HEK293 (cell line): ENCODE results near the gene YOD1.

Source experiments
- CTCF ChIA-PET: fragments of 350-600 bp; formaldehyde crosslinking; extraction: SDS; loops from one replicate; lab custom pipeline; 2021; ENCODE audit warnings: antibody characterized with exemption; lab: Yijun Ruan, JAX
- POLR2A ChIA-PET: fragments of 300-600 bp; formaldehyde crosslinking; extraction: SDS; loops from one replicate; lab custom pipeline; 2020; ENCODE audit warnings: antibody characterized with exemption, inconsistent platforms; lab: Yijun Ruan, JAX
- H3K27ac ChIP-seq: fragments of 200-500 bp; sonication (Bioruptor generic); 2 replicates; pipeline ENCODE4 v1.5.1; 2014; ENCODE audit warnings: low read depth, low read length, control low read depth, inconsistent platforms; ENCODE audit errors: extremely low read depth
- H3K36me3 ChIP-seq, 2 experiments: fragments of 200-500 bp in 1 of 2; sonication (Bioruptor generic) in 1 of 2; 1 replicate in 1 of 2; 2 replicates in 1 of 2; pipeline ENCODE4 v1.5.1; 2014 to 2017; ENCODE audit warnings: inconsistent platforms in 2 of 2, low read length in 2 of 2; ENCODE audit not compliant: control insufficient read depth in 2 of 2, insufficient read depth in 1 of 2
- H3K4me1 ChIP-seq: fragments of 200-500 bp; sonication (Bioruptor generic); 2 replicates; pipeline ENCODE4 v1.5.1; 2014; ENCODE audit warnings: mild to moderate bottlenecking, low read length, inconsistent platforms; ENCODE audit not compliant: control insufficient read depth, insufficient read depth
- H3K4me3 ChIP-seq: 2 replicates; pipeline ENCODE4 v1.5.1; 2011; ENCODE audit warnings: low read depth, mild to moderate bottlenecking, control low read depth, low read length, moderate library complexity
- H3K9me3 ChIP-seq: fragments of 200-500 bp; sonication (Bioruptor generic); 2 replicates; pipeline ENCODE4 v1.5.1; 2014; ENCODE audit warnings: low read depth, low read length, inconsistent platforms; ENCODE audit not compliant: control insufficient read depth, insufficient read depth
- KLF16 ChIP-seq: fragments of 450-650 bp; formaldehyde crosslinking; IDR thresholded peaks from 2 replicates; pipeline ENCODE4 v1.5.1; 2017; ENCODE audit warnings: missing biosample characterization, missing genetic modification characterization
- MYNN ChIP-seq: fragments of 450-650 bp; formaldehyde crosslinking; IDR thresholded peaks from 2 replicates; pipeline ENCODE4 v1.5.1; 2016; ENCODE audit warnings: missing biosample characterization, missing genetic modification characterization, borderline replicate concordance
- RBAK ChIP-seq: fragments of 450-650 bp; formaldehyde crosslinking; IDR thresholded peaks from 2 replicates; pipeline ENCODE4 v1.5.1; 2016; ENCODE audit warnings: missing biosample characterization, missing genetic modification characterization
- REPIN1 ChIP-seq: fragments of 450-650 bp; formaldehyde crosslinking; IDR thresholded peaks from 2 replicates; pipeline ENCODE4 v1.5.1; 2017; ENCODE audit warnings: missing biosample characterization, missing genetic modification characterization, low read depth
- SALL2 ChIP-seq: fragments of 450-650 bp; formaldehyde crosslinking; IDR thresholded peaks from 2 replicates; pipeline ENCODE4 v1.5.0; 2017; ENCODE audit warnings: missing biosample characterization, mild to moderate bottlenecking, missing genetic modification characterization, borderline replicate concordance
- ZBTB1 ChIP-seq: fragments of 450-650 bp; formaldehyde crosslinking; IDR thresholded peaks from 2 replicates; pipeline ENCODE4 v1.5.1; 2016; ENCODE audit warnings: missing biosample characterization, missing genetic modification characterization
- ZBTB48 ChIP-seq: fragments of 450-650 bp; formaldehyde crosslinking; IDR thresholded peaks from 2 replicates; pipeline ENCODE4 v1.5.1; 2016; ENCODE audit warnings: missing biosample characterization, missing genetic modification characterization
- ZFP3 ChIP-seq: fragments of 450-650 bp; formaldehyde crosslinking; IDR thresholded peaks from 2 replicates; pipeline ENCODE4 v1.5.1; 2016; ENCODE audit warnings: low read depth, missing biosample characterization, missing genetic modification characterization
- ZFP69B ChIP-seq: fragments of 450-650 bp; formaldehyde crosslinking; IDR thresholded peaks from 2 replicates; pipeline ENCODE4 v1.5.1; 2016; ENCODE audit warnings: missing biosample characterization, missing genetic modification characterization
- ZNF19 ChIP-seq: fragments of 450-650 bp; formaldehyde crosslinking; IDR thresholded peaks from 2 replicates; pipeline ENCODE4; 2016; ENCODE audit warnings: missing biosample characterization, missing genetic modification characterization, low read depth
- ZNF280C ChIP-seq: fragments of 450-650 bp; formaldehyde crosslinking; IDR thresholded peaks from 2 replicates; pipeline ENCODE4 v1.5.1; 2016; ENCODE audit warnings: missing biosample characterization, missing genetic modification characterization
- ZNF280D ChIP-seq: fragments of 450-650 bp; formaldehyde crosslinking; IDR thresholded peaks from 2 replicates; pipeline ENCODE4 v1.5.1; 2016; ENCODE audit warnings: missing biosample characterization, missing genetic modification characterization
- ZNF426 ChIP-seq: fragments of 450-650 bp; formaldehyde crosslinking; IDR thresholded peaks from 2 replicates; pipeline ENCODE4 v1.5.1; 2017; ENCODE audit warnings: missing biosample characterization, missing genetic modification characterization, mild to moderate bottlenecking, inconsistent platforms, moderate library complexity
- ZNF521 ChIP-seq: fragments of 450-650 bp; formaldehyde crosslinking; IDR thresholded peaks from 2 replicates; pipeline ENCODE4 v1.5.1; 2017; ENCODE audit warnings: missing biosample characterization, mild to moderate bottlenecking, missing genetic modification characterization
- ZNF837 ChIP-seq: fragments of 450-650 bp; formaldehyde crosslinking; IDR thresholded peaks from 2 replicates; pipeline ENCODE4 v1.5.1; 2016; ENCODE audit warnings: missing biosample characterization, missing genetic modification characterization
- ZNF843 ChIP-seq: fragments of 450-650 bp; formaldehyde crosslinking; IDR thresholded peaks from 2 replicates; pipeline ENCODE4 v1.5.1; 2016; ENCODE audit warnings: missing biosample characterization, missing genetic modification characterization
- TF ChIP-seq, protein P1 (sequence below): fragments of 450-650 bp; formaldehyde crosslinking; IDR thresholded peaks from 2 replicates; pipeline ENCODE4 v1.5.1; 2016; ENCODE audit warnings: missing biosample characterization, missing genetic modification characterization

YOD1 gene

DNA sequence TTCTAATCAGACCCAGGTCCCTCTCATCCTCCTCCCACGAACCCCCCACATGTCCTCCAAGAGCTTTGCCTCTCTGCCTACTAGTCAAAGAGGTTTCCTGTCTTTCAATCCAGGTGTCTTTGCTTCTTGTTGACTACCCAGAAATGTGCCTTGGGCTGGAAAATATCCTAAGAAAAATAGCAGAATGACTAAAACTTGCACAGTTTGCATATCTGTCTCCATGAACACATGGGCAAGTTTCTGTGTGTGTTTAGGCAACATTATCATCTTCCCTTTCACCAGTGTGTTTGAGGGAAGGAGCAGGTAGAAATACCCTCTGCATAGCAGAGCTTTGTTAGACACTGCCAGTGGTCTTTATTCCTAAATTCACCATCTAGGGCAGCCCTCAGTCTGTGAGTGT lies 20.0 kb downstream of the YOD1 start:
- Histone ChIP-seq H3K4me1 (no peaks in the 10 kb centered on the region), H3K9me3 (no peaks in the 10 kb centered on the region), H3K4me3 (no peak overlapping the region), H3K36me3 (no peaks in the 10 kb centered on the region), H3K27ac (no peak overlapping the region)
- TF ChIP-seq KLF16, result no peak
- TF ChIP-seq ZBTB48 (tag by site-specific recombination), result no peak
- TF ChIP-seq ZFP3 (tag by site-specific recombination), result no peak
- TF ChIP-seq REPIN1, result no peak
- TF ChIP-seq ZNF280D (tag by site-specific recombination), result no peak
- TF ChIP-seq ZNF426, result no peak
- TF ChIP-seq MYNN (tag by site-specific recombination), result no peak
- no peak for TF ChIP-seq SALL2 (tag by site-specific recombination)
- TF ChIP-seq ZNF521 (tag by site-specific recombination), result no peak
- TF ChIP-seq ZNF843 (tag by site-specific recombination), result no peak
- no peak for TF ChIP-seq ZNF280C (tag by site-specific recombination)
- no peak for TF ChIP-seq ZNF837 (tag by site-specific recombination)
- TF ChIP-seq RBAK (tag by site-specific recombination), result no peak
- no peak for TF ChIP-seq ZNF19 (tag by site-specific recombination)
- no peak for TF ChIP-seq ZBTB1 (tag by site-specific recombination)
- TF ChIP-seq, protein P1, sequence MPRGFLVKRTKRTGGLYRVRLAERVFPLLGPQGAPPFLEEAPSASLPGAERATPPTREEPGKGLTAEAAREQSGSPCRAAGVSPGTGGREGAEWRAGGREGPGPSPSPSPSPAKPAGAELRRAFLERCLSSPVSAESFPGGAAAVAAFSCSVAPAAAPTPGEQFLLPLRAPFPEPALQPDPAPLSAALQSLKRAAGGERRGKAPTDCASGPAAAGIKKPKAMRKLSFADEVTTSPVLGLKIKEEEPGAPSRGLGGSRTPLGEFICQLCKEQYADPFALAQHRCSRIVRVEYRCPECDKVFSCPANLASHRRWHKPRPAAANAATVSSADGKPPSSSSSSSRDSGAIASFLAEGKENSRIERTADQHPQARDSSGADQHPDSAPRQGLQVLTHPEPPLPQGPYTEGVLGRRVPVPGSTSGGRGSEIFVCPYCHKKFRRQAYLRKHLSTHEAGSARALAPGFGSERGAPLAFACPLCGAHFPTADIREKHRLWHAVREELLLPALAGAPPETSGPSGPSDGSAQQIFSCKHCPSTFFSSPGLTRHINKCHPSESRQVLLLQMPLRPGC (tag by site-specific recombination), result no peak
- CTCF ChIA-PET, result interaction anchor here (0.5 to 1.1 kb wide), 2 partner anchors 19 to 26 kb away, joined by 3 to 4 read pairs; no protein-coding TSS in a partner anchor
- POLR2A ChIA-PET, result no interaction called here

DNA sequence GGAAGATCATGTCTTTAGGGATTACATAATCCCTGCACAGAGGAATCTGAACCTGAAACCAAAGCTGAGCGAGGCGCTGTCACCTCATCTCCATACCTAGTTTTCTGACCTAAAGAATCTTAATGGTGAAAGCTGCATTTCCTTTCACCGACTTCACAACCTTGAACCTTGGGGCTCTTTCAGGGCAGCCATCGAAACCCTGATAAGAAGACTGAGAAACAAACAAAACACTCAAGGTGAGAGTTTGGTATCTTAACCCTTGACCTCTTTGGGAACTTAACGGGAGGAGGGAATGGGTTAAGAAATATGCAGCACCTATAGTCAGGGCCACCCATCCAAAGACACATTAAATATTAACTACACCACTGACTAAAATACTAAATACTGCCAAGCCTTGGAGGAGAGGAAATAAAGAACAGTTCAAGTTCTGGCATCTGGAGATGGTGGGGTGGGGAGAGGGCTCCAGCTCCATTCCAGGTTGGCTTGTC lies 20.4 kb downstream of the YOD1 start:
- no peaks in the 10 kb centered on the region for H3K36me3 ChIP-seq
- ChIA-PET CTCF (interaction anchor here (0.5 to 1.1 kb wide), 2 partner anchors 19 to 27 kb away, joined by 3 to 4 read pairs; no protein-coding TSS in a partner anchor), POLR2A (no interaction called here)
- TF ChIP-seq ZFP69B (tag by site-specific recombination), result no peak
- no peaks in the 10 kb centered on the region for H3K9me3 ChIP-seq
- H3K27ac ChIP-seq, result no peak overlapping the region
- H3K4me3 ChIP-seq, result no peak overlapping the region
- H3K4me1 ChIP-seq, result no peaks in the 10 kb centered on the region
